HepG2 (cell line): ENCODE data around the gene MICAL3. TPM values are rescaled to one million over a fixed set of nuclear protein-coding genes. Genes with fewer than 3 reads are reported as not detected.

Experiments
- BRD4 ChIP-seq: sonication (generic); formaldehyde crosslinking; IDR thresholded peaks from 2 replicates; pipeline ENCODE4 v1.4.0; 2020; ENCODE audit warnings: missing genetic modification reagents
- GATA4 ChIP-seq: sonication (generic); IDR thresholded peaks from 2 replicates; pipeline ENCODE4 v1.6.1; 2016; ENCODE audit warnings: antibody characterized with exemption, low read depth, borderline replicate concordance
- MLXIP ChIP-seq: sonication (generic); formaldehyde crosslinking; IDR thresholded peaks from 2 replicates; pipeline ENCODE4 v1.9.0; 2021; ENCODE audit warnings: missing genetic modification reagents, borderline replicate concordance
- PREB ChIP-seq: sonication (generic); formaldehyde crosslinking; IDR thresholded peaks from 2 replicates; pipeline ENCODE4 v1.4.0; 2020; ENCODE audit warnings: missing genetic modification reagents
- SALL1 ChIP-seq: sonication (generic); formaldehyde crosslinking; IDR thresholded peaks from 2 replicates; pipeline ENCODE4 v1.8.0; 2022; ENCODE audit warnings: mild to moderate bottlenecking, missing genetic modification reagents
- U2AF2 ChIP-seq: fragments of 200-400 bp; formaldehyde crosslinking; IDR thresholded peaks from 2 replicates; pipeline ENCODE4 v1.6.1; 2017; ENCODE audit warnings: low read depth, mild to moderate bottlenecking, low read length
- ZBTB20 ChIP-seq: sonication (generic); formaldehyde crosslinking; IDR thresholded peaks from 2 replicates; pipeline ENCODE4 v1.8.1; 2023; ENCODE audit warnings: missing genetic modification reagents, low read depth, mild to moderate bottlenecking, borderline replicate concordance
- ZBTB7B ChIP-seq: sonication (generic); formaldehyde crosslinking; IDR thresholded peaks from 2 replicates; pipeline ENCODE4 v1.4.0; 2020; ENCODE audit warnings: missing genetic modification reagents
- ZHX2 ChIP-seq, 2 experiments: sonication (generic) in 1 of 2; formaldehyde crosslinking in 1 of 2; IDR thresholded peaks; 2 replicates each; pipeline versions ENCODE4 v1.6.1 to v1.9.0; 2014 to 2022; ENCODE audit warnings: antibody characterized with exemption in 1 of 2, borderline replicate concordance in 1 of 2, inconsistent platforms in 1 of 2, low read depth in 1 of 2, missing genetic modification reagents in 1 of 2
- ZNF3 ChIP-seq: IDR thresholded peaks from 2 replicates; pipeline ENCODE4 v1.7.0; 2017; ENCODE audit warnings: inconsistent platforms
- ZNF687 ChIP-seq: sonication (generic); formaldehyde crosslinking; IDR thresholded peaks from 2 replicates; pipeline ENCODE4 v1.5.1; 2020; ENCODE audit warnings: mild to moderate bottlenecking, missing genetic modification reagents, moderate library complexity
- ZNF781 ChIP-seq: sonication (generic); formaldehyde crosslinking; IDR thresholded peaks from 2 replicates; pipeline ENCODE4 v1.5.1; 2020; ENCODE audit warnings: borderline replicate concordance, mild to moderate bottlenecking, missing genetic modification reagents; ENCODE audit errors: not compliant biosample characterization
- ZNF792 ChIP-seq: IDR thresholded peaks from 2 replicates; pipeline ENCODE4 v1.6.1; 2016
- ZSCAN20 ChIP-seq: sonication (generic); formaldehyde crosslinking; IDR thresholded peaks from 2 replicates; pipeline ENCODE4 v1.4.0; 2020; ENCODE audit warnings: missing genetic modification reagents, mild to moderate bottlenecking, borderline replicate concordance
- polyA plus RNA-seq, 8 experiments: library from polyadenylated mRNA; depleted of rRNA in 3 of 8; stranded (reverse) in 7 of 8; unstranded in 1 of 8; fragments of >200 nt; fragmentation: Illumina TruSeq in 4 of 8; extraction: Trizol in 4 of 8; gene quantifications; 2 replicates each; pipeline versions ENCODE4 v1.2.1 to v1.2.3, GENCODE V29; 2011 to 2016; ENCODE audit warnings: low read depth in 4 of 8, missing spikeins in 1 of 8, mixed read lengths in 1 of 8; ENCODE audit not compliant: insufficient read depth in 1 of 8
- total RNA-seq, 5 experiments: library from RNA; depleted of rRNA; stranded (reverse); fragments of >200 nt; fragmentation: Illumina TruSeq; extraction: Trizol; gene quantifications; 2 replicates each; pipeline ENCODE4 v1.2.3, GENCODE V29; 2016; ENCODE audit warnings: low read depth in 1 of 5

MICAL3 gene
- total and polyA plus RNA-seq, 2 of the 13 experiments (the other 11 are each of a cell fraction or from before 2014, with no cell fraction given) = 5.3 to 12.5 TPM

GRCh38 chr22:18000441-18001039 lies 23.8 kb downstream of the MICAL3 start (continued):
- TF ChIP-seq U2AF2 (no peak), ZBTB7B (CRISPR knock-in tag) (0 out of 2 replicates have a peak, but pooled peaks have one; percentile 36), ZNF3 (no peak), ZBTB20 (CRISPR knock-in tag) (no peak), BRD4 (CRISPR knock-in tag) (no peak), ZNF687 (CRISPR knock-in tag) (peak; percentile 65), ZHX2 (IDR thresholded peaks at IDR 0.05; ENCODE audit: low read depth) (no peak), ZHX2 (CRISPR knock-in tag; IDR thresholded peaks at IDR 0.05; ENCODE audit: borderline replicate concordance) (no peak), ZNF781 (CRISPR knock-in tag) (no peak), ZNF792 (CRISPR knock-in tag) (no peak), SALL1 (CRISPR knock-in tag) (no peak), MLXIP (CRISPR knock-in tag) (no peak), ZSCAN20 (no peak), GATA4 (no peak), PREB (CRISPR knock-in tag) (no peak)
